Activated CD4-positive, alpha-beta memory T cell treated with anti-CD3 and anti-CD28 coated beads for 36 hours (primary cell): Measurements from ENCODE around the gene ZNF467. TPM values are rescaled to one million over a fixed set of nuclear protein-coding genes. Genes with fewer than 3 reads are reported as not detected.

Experiments
- CTCF ChIA-PET: fragments of 350-600 bp; sonication (Branson Sonifier 250); formaldehyde crosslinking; loops from one replicate; lab custom pipeline; 2021; ENCODE audit warnings: antibody characterized with exemption, inconsistent platforms; lab: Charles Lee
- POLR2A ChIA-PET: fragments of 350-600 bp; sonication (Branson Sonifier 250); formaldehyde crosslinking; loops from one replicate; lab custom pipeline; 2021; ENCODE audit warnings: antibody characterized with exemption; lab: Charles Lee
- DNase-seq: peaks from one replicate; pipeline ENCODE4 v3.0.0-alpha.2; 2020
- H3K27ac Mint-ChIP-seq: one replicate; pipeline ENCODE4 v1.8.0; 2021; ENCODE audit warnings: mixed read lengths
- H3K27me3 Mint-ChIP-seq: one replicate; pipeline ENCODE4 v1.8.0; 2021; ENCODE audit warnings: mixed read lengths
- H3K36me3 Mint-ChIP-seq: one replicate; pipeline ENCODE4 v1.8.0; 2021; ENCODE audit warnings: mixed read lengths
- H3K4me1 Mint-ChIP-seq: one replicate; pipeline ENCODE4 v1.8.0; 2021; ENCODE audit warnings: low read depth, mixed read lengths
- H3K4me3 Mint-ChIP-seq: one replicate; pipeline ENCODE4 v1.8.0; 2021; ENCODE audit warnings: mild to moderate bottlenecking, mixed read lengths
- H3K9me3 Mint-ChIP-seq: one replicate; pipeline ENCODE4 v1.8.0; 2021; ENCODE audit warnings: mixed read lengths
- intact Hi-C: fragments of 100-400 bp; cut with micrococcal nuclease; formaldehyde crosslinking; loops from one replicate; pipeline ENCODE4 v1.15.1; 2023
- total RNA-seq, 2 experiments: library from RNA; stranded (reverse); gene quantifications; one replicate each; pipeline ENCODE4 v1.2.3, GENCODE V29; 2021

Gene ZNF467
- total RNA-seq, 2 experiments from 2014 or later = 0.41 to 0.45 TPM

- DNase-seq = no peak
- Mint-ChIP-seq H3K4me1 (peaks cover 1% of the 10 kb centered on the region), H3K9me3 (no peaks in the 10 kb centered on the region), H3K27me3 (no peaks in the 10 kb centered on the region), H3K27ac (no peak overlapping the region), H3K36me3 (no peaks in the 10 kb centered on the region), H3K4me3 (no peak overlapping the region)
- intact Hi-C loops = no loop called here
- POLR2A ChIA-PET = no interaction called here
- CTCF ChIA-PET = interaction anchor here (0.8 kb wide), 1 partner anchor 103 kb away, joined by 3 read pairs; no protein-coding TSS in a partner anchor
Measured at GRCh38 chr7:149765399-149766121, 7.8 kb downstream of the ZNF467 start.

GRCh38 chr7:149764481-149765398 lies 8.6 kb downstream of the ZNF467 start:
- no peaks in the 10 kb centered on the region for H3K36me3 Mint-ChIP-seq

GRCh38 chr7:149763563-149764240 lies 9.7 kb downstream of the ZNF467 start:
- POLR2A ChIA-PET = no interaction called here
- Mint-ChIP-seq H3K4me3 (no peak overlapping the region), H3K9me3 (no peaks in the 10 kb centered on the region), H3K36me3 (no peaks in the 10 kb centered on the region), H3K4me1 (no peaks in the 10 kb centered on the region), H3K27ac (no peak overlapping the region), H3K27me3 (no peaks in the 10 kb centered on the region)
- intact Hi-C loops = no loop called here
- CTCF ChIA-PET = no interaction called here
- no peak for DNase-seq

More at GRCh38 chr7:149764481-149765398, 8.6 kb downstream of the ZNF467 start:
- ChIA-PET CTCF (no interaction called here), POLR2A (no interaction called here)
- Mint-ChIP-seq H3K9me3 (no peaks in the 10 kb centered on the region), H3K4me1 (no peaks in the 10 kb centered on the region), H3K27ac (no peak overlapping the region), H3K4me3 (no peak overlapping the region), H3K27me3 (no peaks in the 10 kb centered on the region)
- intact Hi-C loops = no loop called here
- no peak for DNase-seq

- Mint-ChIP-seq H3K27ac (no peak overlapping the region), H3K27me3 (no peaks in the 10 kb centered on the region), H3K4me1 (no peaks in the 10 kb centered on the region), H3K9me3 (no peaks in the 10 kb centered on the region), H3K4me3 (no peak overlapping the region), H3K36me3 (no peaks in the 10 kb centered on the region)
- intact Hi-C loops = no loop called here
- CTCF ChIA-PET = interaction anchor here (0.6 to 1.4 kb wide), 2 partner anchors 21 to 100 kb away, joined by 3 to 6 read pairs; no protein-coding TSS in a partner anchor
- no peak for DNase-seq
- POLR2A ChIA-PET = no interaction called here
Measured at GRCh38 chr7:149762610-149763009, 10.8 kb downstream of the ZNF467 start.

GRCh38 chr7:149762089-149762488 lies 11.3 kb downstream of the ZNF467 start:
- intact Hi-C loops = no loop called here
- no peaks in the 10 kb centered on the region for H3K4me1 Mint-ChIP-seq

GRCh38 chr7:149761307-149761706 lies 12.1 kb downstream of the ZNF467 start:
- Mint-ChIP-seq H3K4me3 (no peak overlapping the region), H3K36me3 (no peaks in the 10 kb centered on the region), H3K27ac (no peak overlapping the region), H3K9me3 (no peaks in the 10 kb centered on the region), H3K4me1 (no peaks in the 10 kb centered on the region), H3K27me3 (no peaks in the 10 kb centered on the region)
- ChIA-PET POLR2A (no interaction called here), CTCF (interaction anchor here (0.7 kb wide), 1 partner anchor 99 kb away, joined by 3 read pairs; no protein-coding TSS in a partner anchor)
- DNase-seq = no peak
- intact Hi-C loops = no loop called here

More at GRCh38 chr7:149762089-149762488, 11.3 kb downstream of the ZNF467 start:
- Mint-ChIP-seq H3K27me3 (no peaks in the 10 kb centered on the region), H3K27ac (no peak overlapping the region), H3K36me3 (no peaks in the 10 kb centered on the region), H3K9me3 (no peaks in the 10 kb centered on the region), H3K4me3 (no peak overlapping the region)
- ChIA-PET POLR2A (no interaction called here), CTCF (interaction anchor here (0.6 to 1.4 kb wide), 2 partner anchors 20 to 100 kb away, joined by 3 to 6 read pairs; no protein-coding TSS in a partner anchor)
- DNase-seq = no peak

GRCh38 chr7:149760538-149760937 lies 12.8 kb downstream of the ZNF467 start:
- no peaks in the 10 kb centered on the region for H3K27me3 Mint-ChIP-seq
- no peak overlapping the region for H3K27ac Mint-ChIP-seq
- POLR2A ChIA-PET = no interaction called here
- intact Hi-C loops = no loop called here
- H3K36me3 Mint-ChIP-seq = no peaks in the 10 kb centered on the region
- no peaks in the 10 kb centered on the region for H3K9me3 Mint-ChIP-seq
- no peak overlapping the region for H3K4me3 Mint-ChIP-seq
- H3K4me1 Mint-ChIP-seq = no peaks in the 10 kb centered on the region
- DNase-seq = no peak
- CTCF ChIA-PET = no interaction called here

- intact Hi-C loops = no loop called here
- Mint-ChIP-seq H3K4me1 (no peaks in the 10 kb centered on the region), H3K27me3 (no peaks in the 10 kb centered on the region), H3K27ac (no peak overlapping the region), H3K9me3 (no peaks in the 10 kb centered on the region), H3K4me3 (no peak overlapping the region), H3K36me3 (no peaks in the 10 kb centered on the region)
- CTCF ChIA-PET = no interaction called here
- no peak for DNase-seq
- POLR2A ChIA-PET = no interaction called here
Measured at GRCh38 chr7:149759093-149759860, 14.1 kb downstream of the ZNF467 start.

- intact Hi-C loops = no loop called here
- Mint-ChIP-seq H3K27ac (no peak overlapping the region), H3K4me1 (no peaks in the 10 kb centered on the region), H3K4me3 (no peak overlapping the region), H3K9me3 (peaks cover 8% of the 10 kb centered on the region), H3K27me3 (no peaks in the 10 kb centered on the region), H3K36me3 (no peaks in the 10 kb centered on the region)
- DNase-seq = no peak
- POLR2A ChIA-PET = no interaction called here
- CTCF ChIA-PET = interaction anchor here (3.8 kb wide), 1 partner anchor 11 kb away, joined by 20 read pairs; no protein-coding TSS in a partner anchor
Measured at GRCh38 chr7:149753375-149754233, 19.8 kb downstream of the ZNF467 start.

GRCh38 chr7:149752646-149753045 lies 20.7 kb downstream of the ZNF467 start:
- intact Hi-C loops = no loop called here
- H3K4me3 Mint-ChIP-seq = no peak overlapping the region
- DNase-seq = no peak
- CTCF ChIA-PET = interaction anchor here (1.3 to 3.8 kb wide), 2 partner anchors 8 to 10 kb away, joined by 4 to 20 read pairs; no protein-coding TSS in a partner anchor
- H3K27ac Mint-ChIP-seq = no peak overlapping the region
- POLR2A ChIA-PET = no interaction called here
- no peaks in the 10 kb centered on the region for H3K27me3 Mint-ChIP-seq
- H3K9me3 Mint-ChIP-seq = peaks cover 8% of the 10 kb centered on the region
- H3K4me1 Mint-ChIP-seq = no peaks in the 10 kb centered on the region
- no peaks in the 10 kb centered on the region for H3K36me3 Mint-ChIP-seq
